Stimulated activated CD4-positive, alpha-beta T cell treated with anti-CD3 and anti-CD28 coated beads, Interleukin-4, amount 100 ng/mL, for 4 hours (primary cell): ENCODE measurements around the gene ZNF419.

Experiments
- DNase-seq, 2 experiments: peaks; one replicate each; pipeline ENCODE4 v3.0.0-alpha.2; 2020

ZNF419 gene

DNA sequence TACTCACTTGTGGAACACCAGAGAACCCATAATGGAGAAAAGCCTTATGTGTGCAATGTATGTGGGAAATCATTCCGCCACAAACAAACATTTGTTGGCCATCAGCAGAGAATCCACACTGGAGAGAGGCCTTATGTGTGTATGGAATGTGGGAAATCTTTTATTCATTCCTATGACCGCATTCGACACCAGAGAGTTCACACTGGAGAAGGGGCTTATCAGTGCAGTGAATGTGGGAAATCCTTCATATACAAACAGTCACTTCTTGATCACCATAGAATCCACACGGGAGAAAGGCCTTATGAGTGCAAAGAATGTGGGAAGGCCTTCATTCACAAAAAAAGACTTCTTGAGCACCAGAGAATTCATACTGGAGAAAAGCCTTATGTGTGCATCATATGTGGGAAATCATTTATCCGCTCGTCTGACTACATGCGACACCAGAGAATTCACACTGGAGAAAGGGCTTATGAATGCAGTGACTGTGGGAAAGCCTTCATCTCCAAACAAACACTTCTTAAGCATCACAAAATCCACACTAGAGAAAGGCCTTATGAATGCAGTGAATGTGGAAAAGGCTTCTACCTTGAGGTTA, 50.5 kb downstream of the ZNF419 start:
- no peak for DNase-seq
